GM19468 (cell line): ENCODE measurements around the gene RDH8.

Experiments used
- ATAC-seq: cut with Tn5 transposase; IDR thresholded peaks from one replicate; pipeline ENCODE4 v1.9.1; 2021; ENCODE audit warnings: mild to moderate bottlenecking, moderate library complexity, moderate number of reproducible peaks; ENCODE audit not compliant: unreplicated experiment; ENCODE audit errors: extremely low read depth

Gene RDH8, protein sequence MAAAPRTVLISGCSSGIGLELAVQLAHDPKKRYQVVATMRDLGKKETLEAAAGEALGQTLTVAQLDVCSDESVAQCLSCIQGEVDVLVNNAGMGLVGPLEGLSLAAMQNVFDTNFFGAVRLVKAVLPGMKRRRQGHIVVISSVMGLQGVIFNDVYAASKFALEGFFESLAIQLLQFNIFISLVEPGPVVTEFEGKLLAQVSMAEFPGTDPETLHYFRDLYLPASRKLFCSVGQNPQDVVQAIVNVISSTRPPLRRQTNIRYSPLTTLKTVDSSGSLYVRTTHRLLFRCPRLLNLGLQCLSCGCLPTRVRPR

DNA sequence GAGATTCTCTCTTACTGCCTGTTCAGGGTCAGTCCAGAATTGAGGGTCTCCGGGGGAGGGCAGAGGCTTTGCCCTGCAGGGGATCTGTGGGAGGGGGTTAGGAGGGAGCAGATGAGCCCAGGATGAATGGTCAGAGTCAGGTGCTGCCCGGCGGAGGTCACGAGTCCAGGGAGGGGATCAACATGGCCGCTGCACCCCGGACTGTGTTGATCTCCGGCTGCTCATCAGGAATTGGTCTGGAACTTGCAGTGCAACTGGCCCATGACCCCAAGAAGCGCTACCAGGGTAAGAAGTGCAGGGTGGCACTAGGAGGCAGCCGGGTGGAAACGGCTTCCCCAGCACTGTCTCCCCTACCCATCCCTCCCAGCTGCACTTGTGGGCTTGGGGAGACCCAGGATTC, at the start of gene RDH8:
TSS of gene RDH8 (plus strand) at position 168 of the 400 bp plus-strand sequence. CDS start at position 183, 15 bp downstream.
- ATAC-seq, result no peak

DNA sequence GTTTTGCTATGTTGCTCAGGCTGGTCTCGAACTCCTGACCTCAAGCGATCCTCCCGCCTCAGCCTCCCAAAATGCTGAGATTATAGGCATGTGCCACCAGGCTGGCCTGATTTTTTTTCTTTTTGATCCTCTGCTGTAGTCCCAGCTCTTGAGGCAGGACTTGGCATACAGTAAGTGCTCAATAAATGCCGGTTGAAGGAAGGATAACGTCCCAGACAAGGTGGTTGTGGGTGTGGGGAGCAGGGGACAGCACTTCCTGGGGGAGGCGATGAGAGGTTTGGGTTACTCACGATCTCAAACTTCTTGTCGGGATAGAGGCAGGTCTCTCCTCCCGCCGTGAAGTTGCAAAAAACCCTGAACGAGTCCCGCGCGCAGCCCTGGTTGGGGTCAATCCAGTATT, 47.3 kb upstream of the RDH8 start:
- ATAC-seq, result no peak

DNA sequence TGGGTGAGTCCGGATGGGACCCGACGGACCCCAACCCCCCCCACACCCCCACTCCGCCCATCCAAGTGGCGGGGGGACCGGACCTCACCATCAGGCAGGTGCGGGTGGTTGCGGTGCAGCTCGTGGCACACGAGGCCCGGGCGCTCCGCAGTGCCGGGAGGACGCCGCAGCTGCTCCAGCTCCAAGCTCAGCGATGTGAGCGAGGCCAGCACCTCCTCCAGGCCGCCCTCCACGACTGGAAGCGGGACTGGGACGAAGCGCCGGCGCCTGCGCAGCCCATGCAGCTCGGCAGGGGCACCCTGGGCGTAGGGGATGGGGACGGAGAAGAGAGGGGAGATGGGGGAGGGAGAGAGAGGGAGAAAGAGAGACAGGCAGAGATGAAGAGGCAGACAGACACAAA, 46.8 kb upstream of the RDH8 start:
- no peak for ATAC-seq

DNA sequence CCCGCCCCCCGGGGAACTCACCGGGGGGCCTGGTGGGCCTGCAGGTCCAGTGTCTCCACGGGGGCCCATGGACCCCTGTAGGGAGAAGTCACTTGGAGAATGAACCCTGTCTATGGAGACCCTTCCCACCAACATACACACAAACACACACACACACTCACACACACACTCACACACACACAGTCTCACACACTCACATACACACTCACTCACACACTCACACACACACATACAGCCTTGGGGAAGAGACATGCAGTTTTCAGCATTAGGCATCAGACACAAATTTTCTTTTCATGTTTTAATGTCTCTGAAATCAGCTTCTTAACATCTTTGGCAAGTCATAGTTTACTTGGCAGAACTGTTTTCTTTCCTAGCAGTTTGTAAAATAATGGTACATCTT, 46.0 kb upstream of the RDH8 start:
- no peak for ATAC-seq

DNA sequence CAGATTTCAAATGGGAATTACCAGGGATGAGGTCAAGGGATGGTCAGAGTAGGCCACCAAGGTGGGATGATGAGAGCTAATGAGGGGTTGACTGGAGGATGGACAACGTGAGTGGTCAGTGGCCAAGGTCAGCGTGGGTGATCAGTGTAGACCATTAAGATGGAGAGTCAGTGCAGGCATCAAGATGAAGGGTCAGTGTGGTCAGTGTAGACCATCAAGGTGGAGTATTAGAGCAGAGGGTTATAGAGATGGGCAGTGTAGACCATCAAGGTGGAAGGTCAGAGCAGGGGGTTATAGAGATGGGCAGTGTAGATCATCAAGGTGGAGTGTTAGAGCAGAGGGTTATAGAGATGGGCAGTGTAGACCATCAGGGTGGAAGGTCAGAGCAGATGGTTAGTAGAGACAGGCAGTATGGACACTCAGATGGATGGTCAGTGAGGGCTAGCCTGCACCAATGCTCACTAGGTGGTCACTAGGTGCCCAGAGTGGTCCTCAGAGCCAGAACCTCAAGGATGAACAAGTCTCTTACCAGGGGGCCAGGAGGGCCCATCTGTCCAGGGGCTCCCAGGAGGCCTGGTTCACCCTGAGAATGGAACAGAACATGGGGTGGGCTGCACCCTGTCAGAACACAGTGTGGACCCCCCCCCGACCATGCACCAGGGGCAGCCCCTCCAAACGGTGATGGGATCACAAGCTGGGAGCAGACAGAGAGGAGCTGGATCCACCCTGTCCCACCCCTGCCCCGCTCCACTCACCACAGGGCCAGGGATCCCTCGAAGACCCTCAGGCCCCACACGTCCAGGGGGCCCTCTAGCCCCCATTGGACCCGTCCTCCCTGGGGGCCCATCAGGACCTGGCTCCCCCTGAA, 44.2 kb upstream of the RDH8 start:
- no peak for ATAC-seq

DNA sequence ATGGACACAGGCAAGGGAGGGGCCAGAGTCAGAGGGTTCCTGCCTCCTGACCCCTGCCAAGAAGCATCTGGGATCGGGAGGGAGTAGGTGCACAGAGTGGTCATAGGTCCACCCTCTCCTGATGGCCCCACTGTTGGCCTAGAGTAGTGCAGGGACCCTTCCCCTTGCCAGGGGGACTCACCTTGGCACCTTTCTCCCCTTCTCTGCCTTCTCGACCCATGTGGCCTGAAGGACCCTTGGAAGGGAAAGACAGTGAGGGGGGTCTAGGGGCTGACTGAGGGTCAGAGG, 43.7 kb upstream of the RDH8 start:
- no peak for ATAC-seq

DNA sequence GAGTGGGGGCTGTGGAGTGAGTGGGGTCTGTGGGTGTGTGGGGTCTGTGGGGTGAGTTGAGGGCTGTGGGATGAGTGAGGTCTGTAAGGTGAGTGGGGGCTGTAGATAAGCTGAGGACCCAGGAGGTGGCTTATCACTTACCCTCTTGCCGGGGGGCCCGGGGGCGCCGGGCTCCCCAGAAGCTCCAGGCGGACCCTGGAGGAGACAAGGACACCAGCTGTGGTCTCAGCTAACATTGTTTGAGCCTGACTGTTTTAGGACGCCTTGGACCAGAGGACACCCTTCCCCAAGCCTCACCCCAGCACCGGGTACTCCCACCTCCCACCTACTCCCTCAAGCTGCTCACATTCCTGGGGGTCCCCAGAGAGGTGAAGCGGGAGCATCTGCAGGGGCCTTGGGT, 42.8 kb upstream of the RDH8 start:
- ATAC-seq, result no peak

DNA sequence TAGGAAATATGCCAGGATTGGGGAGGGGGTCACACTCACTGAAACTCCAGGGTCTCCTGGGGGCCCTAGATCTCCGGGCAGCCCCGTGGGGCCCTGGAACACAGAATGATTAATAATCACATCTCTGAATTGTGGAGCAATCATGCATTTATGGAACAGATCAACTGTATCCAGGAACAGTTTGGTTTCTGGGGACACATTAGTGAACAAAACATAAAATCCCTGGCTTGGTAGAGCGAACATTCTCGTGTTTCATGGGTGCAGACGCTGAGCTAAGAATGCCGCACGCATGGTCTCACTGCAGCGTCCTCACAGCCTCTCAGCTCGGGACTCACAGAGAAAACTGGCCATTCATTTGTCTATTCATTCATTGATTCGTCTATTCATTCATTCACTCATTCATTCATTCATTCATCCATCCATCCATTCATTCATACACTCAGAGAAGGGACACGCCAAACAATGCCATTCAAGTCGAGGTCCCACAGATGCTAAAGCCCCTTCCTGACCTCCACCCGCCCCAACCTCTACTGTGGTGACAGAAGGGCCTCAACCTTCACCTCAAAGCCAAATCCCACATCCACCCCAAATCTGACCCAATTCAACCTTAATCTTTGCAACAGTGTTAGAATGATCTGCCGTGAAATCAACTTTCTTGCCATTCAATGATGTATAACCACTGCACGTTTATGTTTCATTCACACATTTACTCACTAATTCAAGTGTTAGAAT, 42.0 kb upstream of the RDH8 start:
- no peak for ATAC-seq

DNA sequence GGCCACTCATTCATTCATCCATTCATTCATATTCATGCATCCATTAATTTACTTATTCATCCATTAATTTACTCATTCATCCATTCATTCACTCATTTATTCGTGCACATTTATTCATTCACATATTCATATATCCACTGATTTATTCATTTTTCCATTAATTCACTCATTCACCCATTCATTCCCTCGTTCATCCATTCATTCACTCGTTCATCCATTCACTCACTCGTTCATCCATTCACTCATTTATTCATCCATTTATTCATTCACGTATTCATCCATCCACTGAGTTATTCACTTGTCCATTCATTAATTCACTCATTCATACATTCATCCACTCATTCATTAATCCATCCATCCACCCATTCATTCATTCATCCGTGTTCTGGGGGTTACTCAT, 41.2 kb upstream of the RDH8 start:
- ATAC-seq, result no peak

DNA sequence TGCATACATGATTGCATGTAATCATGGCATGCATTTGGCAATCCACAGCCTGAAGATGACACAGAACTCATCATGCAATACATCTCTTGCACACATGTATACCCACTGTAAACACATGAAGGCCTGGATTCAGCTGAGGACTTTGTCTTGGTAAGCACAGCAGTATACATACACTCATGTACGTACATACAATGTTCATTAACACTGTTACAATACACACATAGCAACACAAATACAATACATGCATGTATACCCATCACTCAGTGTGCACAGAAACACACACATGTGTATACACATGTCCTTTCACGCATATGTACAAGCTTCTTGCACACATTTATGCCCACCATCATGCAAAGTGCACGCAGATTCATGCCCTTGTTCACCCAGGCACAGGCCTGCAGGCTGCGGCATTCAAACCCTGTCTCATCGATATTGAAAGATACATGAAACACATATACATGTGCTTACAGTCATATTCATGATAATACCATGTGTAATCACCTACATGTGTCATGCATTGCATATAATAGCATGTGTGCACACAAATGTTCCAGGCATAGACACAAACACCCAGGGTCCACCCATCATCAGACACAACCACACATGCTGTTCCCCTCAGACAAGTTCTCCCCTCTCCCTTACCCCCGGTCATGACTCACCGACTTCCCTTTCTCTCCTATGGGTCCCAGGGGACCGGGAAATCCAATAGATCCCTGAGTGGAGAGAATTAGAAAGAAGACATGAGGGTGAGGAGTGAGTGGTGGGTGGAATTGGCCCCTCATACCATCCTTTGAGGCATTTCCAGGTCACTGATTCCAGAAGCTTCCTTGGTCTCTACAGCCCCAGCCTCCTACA, 31.6 kb upstream of the RDH8 start:
- no peak for ATAC-seq

DNA sequence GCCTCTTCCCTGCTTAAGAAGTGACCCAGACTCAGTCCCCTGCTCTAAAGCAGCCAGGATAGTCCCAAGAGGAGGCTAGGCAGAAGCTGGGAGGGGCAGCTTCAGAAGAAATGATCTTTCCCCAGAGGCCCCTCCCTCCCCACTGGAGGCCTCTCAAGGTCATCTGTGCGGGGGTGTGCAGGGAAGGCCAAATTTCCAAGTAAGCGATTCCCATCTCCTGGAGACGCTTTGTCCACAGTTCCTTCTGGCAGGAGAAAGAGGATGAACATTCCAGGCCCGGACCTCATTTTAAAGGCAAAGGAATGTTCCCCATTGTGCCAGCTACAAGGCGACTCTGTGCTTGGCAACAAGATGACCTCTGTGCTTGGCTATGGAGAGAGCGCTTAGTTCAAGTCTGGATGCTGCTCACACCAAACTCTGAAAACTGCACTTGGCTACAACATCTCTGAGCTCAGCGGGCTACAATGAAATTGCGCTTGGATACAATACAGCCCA, 26.4 kb upstream of the RDH8 start:
- ATAC-seq, result no peak

DNA sequence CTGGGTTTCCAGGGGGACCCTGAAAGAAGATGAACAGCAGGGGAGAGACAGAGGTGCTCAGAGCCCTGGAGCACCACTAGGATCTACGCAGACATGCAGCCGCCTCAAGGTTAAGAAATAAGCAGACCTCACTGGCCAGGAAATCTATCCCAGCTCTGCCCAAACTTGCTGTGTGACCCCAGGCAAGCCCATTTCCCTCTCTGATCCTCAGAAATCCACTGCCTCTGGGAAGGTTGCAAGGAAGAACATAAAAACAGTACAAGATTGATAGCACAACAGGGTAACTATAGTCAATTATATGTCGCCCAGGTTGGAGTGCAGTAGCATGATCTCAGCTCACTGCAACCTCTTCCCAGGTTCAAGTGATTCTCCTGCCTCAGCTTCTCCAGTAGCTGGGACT, 23.8 kb upstream of the RDH8 start:
- ATAC-seq, result no peak

DNA sequence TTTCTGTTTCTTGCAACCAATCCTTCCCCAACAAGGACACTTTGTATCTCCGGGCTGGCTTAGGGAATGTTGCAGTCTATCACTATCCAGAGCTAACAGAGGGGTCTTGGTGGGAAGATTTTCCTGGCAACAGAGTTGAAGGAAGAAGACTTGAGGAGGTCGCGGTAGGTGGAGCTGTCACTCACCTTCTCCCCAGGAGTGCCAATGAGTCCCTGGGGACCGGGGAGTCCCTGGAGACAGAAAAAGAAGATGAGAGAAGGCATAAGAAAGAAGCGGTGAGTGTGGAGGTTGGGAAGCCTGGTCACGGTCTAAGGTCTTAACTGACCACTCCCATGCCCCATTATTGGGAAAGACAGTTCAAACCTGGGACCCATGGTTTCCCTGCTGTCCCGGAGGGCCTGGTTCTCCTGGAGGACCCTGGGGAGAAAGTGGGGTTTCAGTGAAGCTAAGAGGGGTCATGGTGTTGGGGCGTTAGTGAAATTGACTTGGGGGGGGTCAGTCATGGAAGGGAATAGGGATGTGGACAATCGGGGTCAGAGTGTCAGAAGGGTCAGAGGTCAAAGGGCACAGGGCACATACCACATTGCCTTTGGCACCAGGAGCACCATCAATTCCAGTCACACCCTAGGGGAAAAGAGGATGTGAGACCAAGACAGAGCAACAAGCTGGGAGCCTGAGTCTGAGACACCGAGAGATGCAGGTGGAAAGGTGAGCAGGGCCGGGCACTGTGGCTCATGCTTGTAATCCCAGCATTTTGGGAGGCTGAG, 21.7 kb upstream of the RDH8 start:
- ATAC-seq, result no peak

DNA sequence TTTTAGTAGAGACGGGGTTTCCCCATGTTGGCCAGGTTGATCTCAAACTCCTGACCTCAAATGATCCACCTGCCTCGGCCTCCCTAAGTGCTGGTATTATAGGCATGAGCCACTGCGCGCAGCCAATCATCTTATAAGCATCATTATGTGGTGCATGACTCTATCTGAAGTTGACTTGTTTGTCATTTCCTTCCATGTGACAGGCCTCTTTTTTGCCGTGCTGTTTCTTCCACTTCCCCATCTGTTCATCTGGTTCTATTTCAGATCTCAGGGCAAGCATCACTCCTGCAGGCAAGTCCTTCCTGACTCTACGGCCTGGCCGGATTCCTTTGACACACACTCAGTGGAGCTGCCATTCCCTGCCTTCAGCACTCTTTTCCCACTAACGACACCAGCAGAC, 18.2 kb upstream of the RDH8 start:
- ATAC-seq, result no peak

DNA sequence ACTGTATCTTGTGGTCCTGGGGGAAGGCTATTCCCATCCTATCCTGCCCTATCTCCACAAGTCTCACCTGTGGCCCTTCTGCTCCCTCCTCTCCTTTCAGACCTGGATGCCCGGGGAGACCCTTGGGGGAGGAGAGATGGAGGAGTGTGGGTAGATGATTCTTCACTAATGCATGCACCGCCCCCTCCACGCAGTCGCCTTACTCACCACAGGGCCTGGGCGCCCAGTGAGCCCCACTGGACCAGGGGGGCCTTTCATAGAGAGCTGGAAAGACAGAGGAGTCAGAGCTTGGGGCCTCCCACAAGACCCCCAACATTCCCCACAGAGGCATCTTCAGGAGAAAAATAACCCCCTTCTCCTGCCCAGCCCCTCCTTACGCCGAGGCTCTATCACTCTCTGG, 17.3 kb upstream of the RDH8 start:
- ATAC-seq, result no peak

DNA sequence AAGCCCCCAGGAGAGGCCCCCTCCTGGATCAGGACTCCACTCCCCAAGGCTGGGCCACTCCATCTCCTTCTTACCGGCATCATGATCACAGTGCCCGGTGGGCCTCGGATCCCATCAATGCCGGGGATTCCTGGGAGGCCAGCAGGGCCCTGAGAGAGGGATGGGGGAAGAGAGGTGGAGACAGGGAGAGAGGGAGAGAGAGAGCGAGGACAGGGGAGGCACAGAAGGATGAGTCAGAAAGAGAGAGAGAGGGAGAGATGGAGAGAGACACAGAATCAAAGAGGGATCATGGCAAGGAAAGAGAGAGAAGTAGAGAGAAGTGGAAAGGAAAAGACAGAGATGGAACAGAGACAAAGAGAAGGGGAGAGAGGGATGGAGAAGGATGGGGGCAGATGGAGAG, 16.7 kb upstream of the RDH8 start:
- ATAC-seq, result no peak

DNA sequence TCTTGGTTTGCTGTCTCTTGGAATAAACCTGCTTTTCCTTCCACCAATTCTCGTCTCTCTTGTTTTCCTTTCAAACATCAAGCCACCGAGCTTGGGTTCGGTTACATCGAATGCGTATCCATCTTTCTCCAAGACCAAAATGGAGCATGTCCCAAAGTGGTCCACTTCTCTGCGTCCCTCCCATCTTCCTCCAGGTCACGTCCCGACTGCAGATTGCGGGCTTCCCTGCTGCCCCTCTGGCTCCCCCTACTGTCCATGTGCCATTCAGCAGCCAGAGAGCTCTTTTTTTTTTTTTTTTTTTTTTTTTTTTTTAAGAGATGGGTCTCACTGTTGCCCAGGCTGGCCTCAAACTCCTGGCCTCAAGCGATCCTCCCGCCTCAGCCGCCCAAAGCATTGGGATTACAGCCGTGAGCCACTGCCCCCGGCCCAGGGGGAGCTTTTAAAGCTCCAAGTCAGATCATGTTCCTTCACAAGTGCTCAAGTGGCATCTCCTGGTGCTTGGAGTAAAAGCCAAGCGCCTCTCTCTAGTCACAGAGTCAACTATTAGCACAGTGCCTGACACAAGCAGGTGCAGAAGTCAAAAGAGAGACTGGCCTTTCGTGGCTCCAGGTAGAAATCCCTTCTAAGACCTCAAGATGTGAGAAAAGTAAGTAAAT, 13.0 kb upstream of the RDH8 start:
- ATAC-seq, result no peak

DNA sequence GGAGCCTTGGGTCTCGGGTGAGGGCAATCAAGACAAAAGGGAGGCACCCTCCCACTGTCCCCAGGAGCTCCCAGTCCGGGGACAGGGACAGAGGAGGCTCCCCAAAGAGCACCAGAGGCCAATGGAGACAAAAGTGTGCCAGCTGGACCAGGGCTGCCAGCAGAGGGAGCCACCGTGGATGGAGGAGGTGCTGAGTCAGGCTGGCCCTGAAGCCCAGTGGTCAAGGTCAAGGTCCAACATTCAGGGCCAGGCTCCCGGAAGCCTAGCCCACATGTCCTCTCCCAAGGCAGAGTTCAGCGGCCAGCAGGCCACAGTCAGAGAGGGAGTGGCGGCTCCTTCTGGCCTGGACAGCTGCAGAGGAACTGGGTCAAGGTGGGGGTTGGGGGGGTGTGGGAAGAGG, 11.4 kb upstream of the RDH8 start:
- ATAC-seq, result no peak

DNA sequence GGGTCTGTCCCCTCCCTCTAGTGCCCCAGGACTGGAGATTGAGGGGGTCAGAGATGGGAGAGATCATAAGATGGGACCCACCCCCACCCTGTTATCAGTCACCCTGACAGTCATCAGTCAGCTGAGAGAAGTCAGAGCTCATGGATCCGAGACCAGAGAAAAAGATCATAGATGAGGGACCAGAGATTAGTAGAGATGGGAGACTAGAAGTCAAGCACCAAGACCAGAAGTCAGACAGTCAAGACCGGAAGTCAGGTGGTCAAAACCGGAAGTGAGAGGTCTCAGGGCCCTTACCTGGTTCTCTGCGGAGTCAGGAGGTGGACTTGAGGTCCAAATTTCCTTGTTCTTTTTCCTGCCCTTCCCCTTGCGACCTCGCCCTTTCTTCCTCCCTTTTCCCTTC, 10.0 kb upstream of the RDH8 start:
- no peak for ATAC-seq
